GM21528 (cell line): ENCODE data around the gene GGT6.

Experiments
- ATAC-seq: cut with Tn5 transposase; IDR thresholded peaks from one replicate; pipeline ENCODE4 v1.9.1; 2021; ENCODE audit warnings: mild to moderate bottlenecking, moderate library complexity; ENCODE audit not compliant: unreplicated experiment, low FRiP score

Gene GGT6

GRCh38 chr17:4511199-4511932 is 49.0 kb downstream of the GGT6 start:
- ATAC-seq = no peak

GRCh38 chr17:4510618-4510941 is 49.8 kb downstream of the GGT6 start:
- ATAC-seq = no peak

- ATAC-seq = no peak
Observed at GRCh38 chr17:4509923-4510617, 50.3 kb downstream of the GGT6 start.

DNA sequence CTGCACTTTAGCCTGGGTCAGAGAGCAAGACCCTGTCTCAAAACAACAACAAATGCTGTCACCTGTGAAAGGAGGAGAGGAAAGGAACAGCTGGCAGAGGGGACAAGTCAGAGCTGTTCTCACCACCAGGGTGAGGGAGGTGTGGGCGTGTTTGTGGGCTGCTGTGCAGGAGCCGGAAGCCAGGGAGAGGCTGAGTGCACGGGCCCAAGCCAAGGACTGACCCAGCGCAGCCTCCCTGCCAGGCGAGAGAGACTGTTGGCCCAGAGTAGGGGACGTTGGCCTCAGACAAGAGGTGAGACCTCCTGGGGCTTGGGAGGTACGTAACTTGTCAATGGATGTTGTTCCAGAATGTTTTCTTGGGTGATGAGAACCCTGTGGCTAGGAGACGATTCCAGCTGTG is 51.0 kb downstream of the GGT6 start:
- ATAC-seq = no peak

GRCh38 chr17:4508207-4508606 is 52.2 kb downstream of the GGT6 start:
- ATAC-seq = no peak

- no peak for ATAC-seq
Observed at GRCh38 chr17:4507361-4508111, 52.8 kb downstream of the GGT6 start.
